ENCODE measurements around the gene HSFX3.
"Not testable (repeated sequence)": the region's sequence is repeated elsewhere in the genome, so short reads cannot be mapped to it uniquely, and the experiment has no call there.

GRCh38 chrX:149598603-149599002, 48.9 kb upstream of the HSFX3 start:
- not testable (repeated sequence) for TF ChIP-seq CTCF (IDR thresholded peaks at IDR 0.05; ENCODE audit: insufficient read depth, low read length); POLR2AphosphoS5 (IDR thresholded peaks at IDR 0.05; ENCODE audit: low read depth); SPI1 (IDR thresholded peaks at IDR 0.05; ENCODE audit: borderline replicate concordance, low read depth)
- TF ChIP-seq, protein P1, sequence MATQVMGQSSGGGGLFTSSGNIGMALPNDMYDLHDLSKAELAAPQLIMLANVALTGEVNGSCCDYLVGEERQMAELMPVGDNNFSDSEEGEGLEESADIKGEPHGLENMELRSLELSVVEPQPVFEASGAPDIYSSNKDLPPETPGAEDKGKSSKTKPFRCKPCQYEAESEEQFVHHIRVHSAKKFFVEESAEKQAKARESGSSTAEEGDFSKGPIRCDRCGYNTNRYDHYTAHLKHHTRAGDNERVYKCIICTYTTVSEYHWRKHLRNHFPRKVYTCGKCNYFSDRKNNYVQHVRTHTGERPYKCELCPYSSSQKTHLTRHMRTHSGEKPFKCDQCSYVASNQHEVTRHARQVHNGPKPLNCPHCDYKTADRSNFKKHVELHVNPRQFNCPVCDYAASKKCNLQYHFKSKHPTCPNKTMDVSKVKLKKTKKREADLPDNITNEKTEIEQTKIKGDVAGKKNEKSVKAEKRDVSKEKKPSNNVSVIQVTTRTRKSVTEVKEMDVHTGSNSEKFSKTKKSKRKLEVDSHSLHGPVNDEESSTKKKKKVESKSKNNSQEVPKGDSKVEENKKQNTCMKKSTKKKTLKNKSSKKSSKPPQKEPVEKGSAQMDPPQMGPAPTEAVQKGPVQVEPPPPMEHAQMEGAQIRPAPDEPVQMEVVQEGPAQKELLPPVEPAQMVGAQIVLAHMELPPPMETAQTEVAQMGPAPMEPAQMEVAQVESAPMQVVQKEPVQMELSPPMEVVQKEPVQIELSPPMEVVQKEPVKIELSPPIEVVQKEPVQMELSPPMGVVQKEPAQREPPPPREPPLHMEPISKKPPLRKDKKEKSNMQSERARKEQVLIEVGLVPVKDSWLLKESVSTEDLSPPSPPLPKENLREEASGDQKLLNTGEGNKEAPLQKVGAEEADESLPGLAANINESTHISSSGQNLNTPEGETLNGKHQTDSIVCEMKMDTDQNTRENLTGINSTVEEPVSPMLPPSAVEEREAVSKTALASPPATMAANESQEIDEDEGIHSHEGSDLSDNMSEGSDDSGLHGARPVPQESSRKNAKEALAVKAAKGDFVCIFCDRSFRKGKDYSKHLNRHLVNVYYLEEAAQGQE (IDR thresholded peaks at IDR 0.05; ENCODE audit: insufficient replicate concordance, low read depth): not testable (repeated sequence)
